CD4-positive, alpha-beta T cell (primary cell): ENCODE results near the gene MIPOL1. TPM values are rescaled to one million over a fixed set of nuclear protein-coding genes. Genes with fewer than 3 reads are reported as not detected.

Experiments used
- ATAC-seq: fragments of 200-7000 bp; cut with Tn5 transposase; one replicate; pipeline ENCODE4 v1.10.0; 2022; ENCODE audit warnings: mild to moderate bottlenecking; ENCODE audit not compliant: poor library complexity
- CTCF ChIA-PET: fragments of 350-600 bp; sonication (Branson Sonifier 250); formaldehyde crosslinking; loops from one replicate; lab custom pipeline; 2021; ENCODE audit warnings: antibody characterized with exemption, inconsistent platforms; lab: Charles Lee
- POLR2A ChIA-PET: fragments of 350-600 bp; sonication (Branson Sonifier 250); formaldehyde crosslinking; loops from one replicate; lab custom pipeline; 2021; ENCODE audit warnings: antibody characterized with exemption, inconsistent platforms; lab: Charles Lee
- DNase-seq, 14 experiments: peaks; one replicate each; pipeline ENCODE4 v3.0.0-alpha.2; 2013 to 2020; ENCODE audit warnings: mixed read lengths in 2 of 14
- H3K27ac ChIP-seq, 2 donors: one replicate each; pipeline versions ENCODE4 v1.5.1 to v1.7.0; 2013; ENCODE audit warnings: low read length in 2 of 2, low read depth in 1 of 2, mild to moderate bottlenecking in 1 of 2
- H3K27me3 ChIP-seq, 2 experiments: 1 replicate in 1 of 2; 2 replicates in 1 of 2; pipeline versions ENCODE4 v1.6.1 to v1.7.0; 2013; ENCODE audit warnings: low read length in 2 of 2, control low read depth in 1 of 2, mild to moderate bottlenecking in 1 of 2, moderate library complexity in 1 of 2; ENCODE audit not compliant: insufficient read depth in 2 of 2, control insufficient read depth in 1 of 2
- H3K36me3 ChIP-seq: one replicate; pipeline ENCODE4 v1.6.1; 2013; ENCODE audit warnings: low read length, control low read depth; ENCODE audit not compliant: insufficient read depth
- H3K4me1 ChIP-seq: one replicate; pipeline ENCODE4 v1.6.1; 2013; ENCODE audit warnings: low read length, control low read depth; ENCODE audit not compliant: insufficient read depth
- H3K4me3 ChIP-seq: one replicate; pipeline ENCODE4 v1.5.1; 2013; ENCODE audit warnings: mild to moderate bottlenecking, low read length, moderate library complexity
- H3K9me3 ChIP-seq, 2 experiments: 1 replicate in 1 of 2; 2 replicates in 1 of 2; pipeline versions ENCODE4 v1.6.1 to v1.7.0; 2013; ENCODE audit warnings: low read length in 2 of 2, mild to moderate bottlenecking in 2 of 2, control low read depth in 1 of 2, moderate library complexity in 1 of 2; ENCODE audit not compliant: control insufficient read depth in 1 of 2, insufficient read depth in 1 of 2
- H3K27ac Mint-ChIP-seq: one replicate; pipeline ENCODE4 v1.8.0; 2020; ENCODE audit warnings: mixed read lengths
- H3K27me3 Mint-ChIP-seq: one replicate; pipeline ENCODE4 v1.8.0; 2021; ENCODE audit warnings: mixed read lengths
- H3K36me3 Mint-ChIP-seq: one replicate; pipeline ENCODE4 v1.8.0; 2021; ENCODE audit warnings: low read depth, mixed read lengths
- H3K4me1 Mint-ChIP-seq: one replicate; pipeline ENCODE4 v1.8.0; 2021; ENCODE audit warnings: low read depth, mixed read lengths
- H3K4me3 Mint-ChIP-seq: one replicate; pipeline ENCODE4 v1.8.0; 2020; ENCODE audit warnings: mild to moderate bottlenecking, mixed read lengths
- H3K9me3 Mint-ChIP-seq: one replicate; pipeline ENCODE4 v1.8.0; 2020; ENCODE audit warnings: mixed read lengths
- intact Hi-C, 2 experiments: fragments of 100-400 bp; cut with DNase I in 1 of 2; cut with micrococcal nuclease in 1 of 2; formaldehyde crosslinking; loops; one replicate each; pipeline versions ENCODE4 v1.15.1 to v1.9.0; 2023 to 2025; cut with DNase I, micrococcal nuclease
- total RNA-seq, 174 experiments: library from RNA in 2 of 174; stranded (reverse) in 2 of 174; gene quantifications; one replicate each; pipeline ENCODE4 v1.2.3 and lab custom pipeline; 2021 to 2026
- TF ChIP-seq, protein P1 (sequence below): fragments of 200-600 bp; IDR thresholded peaks from one replicate; pipeline ENCODE4 v1.8.0; 2022; ENCODE audit warnings: antibody characterized with exemption, mild to moderate bottlenecking

MIPOL1 gene
- total RNA-seq, 2 experiments from 2014 or later, result 0.30 TPM; not detected in 1

DNA sequence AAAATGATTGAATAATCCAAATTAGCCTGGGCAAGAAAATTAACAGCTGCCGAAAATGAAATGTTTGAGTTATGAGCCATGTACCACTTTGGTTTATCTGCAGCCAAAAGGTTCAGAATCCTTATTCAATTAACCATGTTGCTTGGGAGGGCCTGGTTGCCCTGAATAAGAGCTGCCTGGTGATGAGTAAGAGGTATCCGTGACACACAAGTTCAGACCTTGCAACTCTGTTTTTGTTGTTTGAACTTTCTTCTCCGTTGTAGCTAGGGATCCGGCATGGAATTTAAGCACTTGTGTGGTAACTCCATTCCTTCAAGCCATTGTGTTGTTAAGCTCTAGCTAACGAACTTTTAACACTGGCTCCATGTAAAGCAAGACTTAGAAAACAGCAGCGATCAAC is 361.6 kb downstream of the MIPOL1 start:
- peaks cover 7% of the 10 kb centered on the region for H3K9me3 Mint-ChIP-seq
- H3K27me3 Mint-ChIP-seq, result no peaks in the 10 kb centered on the region
- TF ChIP-seq, protein P1, sequence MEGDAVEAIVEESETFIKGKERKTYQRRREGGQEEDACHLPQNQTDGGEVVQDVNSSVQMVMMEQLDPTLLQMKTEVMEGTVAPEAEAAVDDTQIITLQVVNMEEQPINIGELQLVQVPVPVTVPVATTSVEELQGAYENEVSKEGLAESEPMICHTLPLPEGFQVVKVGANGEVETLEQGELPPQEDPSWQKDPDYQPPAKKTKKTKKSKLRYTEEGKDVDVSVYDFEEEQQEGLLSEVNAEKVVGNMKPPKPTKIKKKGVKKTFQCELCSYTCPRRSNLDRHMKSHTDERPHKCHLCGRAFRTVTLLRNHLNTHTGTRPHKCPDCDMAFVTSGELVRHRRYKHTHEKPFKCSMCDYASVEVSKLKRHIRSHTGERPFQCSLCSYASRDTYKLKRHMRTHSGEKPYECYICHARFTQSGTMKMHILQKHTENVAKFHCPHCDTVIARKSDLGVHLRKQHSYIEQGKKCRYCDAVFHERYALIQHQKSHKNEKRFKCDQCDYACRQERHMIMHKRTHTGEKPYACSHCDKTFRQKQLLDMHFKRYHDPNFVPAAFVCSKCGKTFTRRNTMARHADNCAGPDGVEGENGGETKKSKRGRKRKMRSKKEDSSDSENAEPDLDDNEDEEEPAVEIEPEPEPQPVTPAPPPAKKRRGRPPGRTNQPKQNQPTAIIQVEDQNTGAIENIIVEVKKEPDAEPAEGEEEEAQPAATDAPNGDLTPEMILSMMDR, result no peak
- intact Hi-C loops, result no loop called here
- POLR2A ChIA-PET, result no interaction called here
- no peak overlapping the region for H3K4me3 Mint-ChIP-seq
- H3K36me3 Mint-ChIP-seq, result no peaks in the 10 kb centered on the region
- no peaks in the 10 kb centered on the region for H3K4me1 Mint-ChIP-seq
- Histone ChIP-seq H3K36me3 (no peaks in the 10 kb centered on the region), H3K4me1 (no peaks in the 10 kb centered on the region), H3K4me3 (no peak overlapping the region), H3K9me3 (peaks cover 3 to 6% of the 10 kb centered on the region in 2 experiments), H3K27ac (no peak overlapping the region), H3K27me3 (no peaks in the 10 kb centered on the region)
- DNase-seq, result no peak
- CTCF ChIA-PET, result no interaction called here
- no peak overlapping the region for H3K27ac Mint-ChIP-seq
- ATAC-seq, result no peak

DNA sequence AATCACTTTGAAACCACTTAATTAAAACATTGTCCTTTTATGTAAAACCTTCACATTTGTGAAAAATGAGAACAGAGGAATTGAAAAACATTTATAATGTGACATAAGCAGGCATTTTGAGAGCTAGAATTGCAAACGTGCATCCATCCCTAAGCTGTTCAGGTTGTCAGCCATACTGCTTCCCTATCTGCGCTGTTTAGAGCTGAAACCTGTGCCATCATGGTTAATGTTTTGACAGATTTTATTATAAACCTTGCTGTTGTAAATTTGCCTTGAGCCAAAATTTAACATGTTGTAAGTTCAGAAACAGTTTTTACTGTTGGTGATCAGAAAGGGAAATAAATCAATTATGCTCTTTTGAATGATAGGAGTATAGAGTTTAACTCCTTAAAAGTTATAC is 365.5 kb downstream of the MIPOL1 start:
- POLR2A ChIA-PET, result no interaction called here

GRCh38 chr14:37565550-37565949 is 367.8 kb downstream of the MIPOL1 start:
- Histone ChIP-seq H3K9me3 (peaks cover 0 to 3% of the 10 kb centered on the region in 2 experiments), H3K27ac (no peak overlapping the region), H3K4me3 (no peak overlapping the region), H3K4me1 (no peaks in the 10 kb centered on the region), H3K36me3 (no peaks in the 10 kb centered on the region), H3K27me3 (no peaks in the 10 kb centered on the region)
- Mint-ChIP-seq H3K4me3 (no peak overlapping the region), H3K9me3 (peaks cover 4% of the 10 kb centered on the region), H3K27me3 (peaks cover 3% of the 10 kb centered on the region), H3K36me3 (no peaks in the 10 kb centered on the region), H3K27ac (no peak overlapping the region), H3K4me1 (no peaks in the 10 kb centered on the region)
- TF ChIP-seq, protein P1, result no peak
- ATAC-seq, result no peak
- POLR2A ChIA-PET, result no interaction called here
- no peak for DNase-seq
- CTCF ChIA-PET, result no interaction called here
- intact Hi-C loops, result no loop called here

More for the DNA sequence above, 365.5 kb downstream of the MIPOL1 start:
- H3K27ac ChIP-seq, result no peak overlapping the region
- no peaks in the 10 kb centered on the region for H3K4me1 ChIP-seq
- peaks cover 3% of the 10 kb centered on the region in 2 experiments for H3K9me3 ChIP-seq
- H3K36me3 ChIP-seq, result no peaks in the 10 kb centered on the region
- no peak for ATAC-seq
- Mint-ChIP-seq H3K27ac (no peak overlapping the region), H3K4me1 (no peaks in the 10 kb centered on the region), H3K9me3 (peaks cover 4% of the 10 kb centered on the region), H3K4me3 (no peak overlapping the region), H3K36me3 (no peaks in the 10 kb centered on the region), H3K27me3 (peaks cover 3% of the 10 kb centered on the region)
- TF ChIP-seq, protein P1, result no peak
- DNase-seq, result no peak
- no peaks in the 10 kb centered on the region for H3K27me3 ChIP-seq
- CTCF ChIA-PET, result no interaction called here
- intact Hi-C loops, result no loop called here
- no peak overlapping the region for H3K4me3 ChIP-seq
